ENCODE measurements around the gene TRIM65. TPM values are rescaled to one million over a fixed set of nuclear protein-coding genes. Genes with fewer than 3 reads are reported as not detected.
A peak's percentile ranks its signal among the peaks of the same experiment; 100 is the strongest.
"Not testable (repeated sequence)": the region's sequence is repeated elsewhere in the genome, so short reads cannot be mapped to it uniquely, and the experiment has no call there.

Gene TRIM65
- total and polyA plus RNA-seq, 2 of the 13 experiments (the other 11 are each of a cell fraction or from before 2014, with no cell fraction given) = 10.3 to 22.4 TPM

GRCh38 chr17:75853433-75853832 lies 43.3 kb downstream of the TRIM65 start:
- Histone ChIP-seq H4K20me1 (ENCODE audit: insufficient read depth, low read length) (peaks cover 4% of the 10 kb centered on the region; the same call in 1 of the 2 replicates), H3K4me1 (ENCODE audit: insufficient read depth, low read length) (peaks cover 52% of the 10 kb centered on the region), H3K9ac (ENCODE audit: insufficient read depth, low read depth, low read length) (no peak overlapping the region), H3K4me2 (ENCODE audit: low read depth, low read length) (no peak overlapping the region), H3K9me3 (ENCODE audit: low read length) (no peaks in the 10 kb centered on the region), H3K4me3 (replicated peaks in 1 of 3; ENCODE audit: insufficient read depth in 1 of 3, low read depth in 2 of 3, low read length in 3 of 3) (no peak overlapping the region), H3K36me3 (replicated peaks in 1 of 2; ENCODE audit: control insufficient read depth in 1 of 2, insufficient read depth in 2 of 2, low read length in 2 of 2) (peaks cover 7 to 23% of the 10 kb centered on the region in 2 experiments), H2AFZ (ENCODE audit: low read length) (no peak overlapping the region), H3K27me3 (ENCODE audit: control insufficient read depth in 1 of 2, insufficient read depth in 2 of 2, low read length in 2 of 2) (no peaks in the 10 kb centered on the region; a peak in 1 of 5 replicates), H3K79me2 (ENCODE audit: insufficient read depth, low read length) (peaks cover 17% of the 10 kb centered on the region), H3K27ac (ENCODE audit: extremely low read length, insufficient read depth, low read length) (no peak overlapping the region)
- in situ Hi-C loops (cut with HindIII; ENCODE audit: extremely low pct_ligation_motif_present, low pct_unique_long_range_greater_than_20kb) (no loop called here), intact Hi-C loops (cut with micrococcal nuclease; ENCODE audit: unreplicated experiment) (no loop called here)
- no peak for DNase-seq (ENCODE audit: low spot score)
- TF ChIP-seq, protein P1, sequence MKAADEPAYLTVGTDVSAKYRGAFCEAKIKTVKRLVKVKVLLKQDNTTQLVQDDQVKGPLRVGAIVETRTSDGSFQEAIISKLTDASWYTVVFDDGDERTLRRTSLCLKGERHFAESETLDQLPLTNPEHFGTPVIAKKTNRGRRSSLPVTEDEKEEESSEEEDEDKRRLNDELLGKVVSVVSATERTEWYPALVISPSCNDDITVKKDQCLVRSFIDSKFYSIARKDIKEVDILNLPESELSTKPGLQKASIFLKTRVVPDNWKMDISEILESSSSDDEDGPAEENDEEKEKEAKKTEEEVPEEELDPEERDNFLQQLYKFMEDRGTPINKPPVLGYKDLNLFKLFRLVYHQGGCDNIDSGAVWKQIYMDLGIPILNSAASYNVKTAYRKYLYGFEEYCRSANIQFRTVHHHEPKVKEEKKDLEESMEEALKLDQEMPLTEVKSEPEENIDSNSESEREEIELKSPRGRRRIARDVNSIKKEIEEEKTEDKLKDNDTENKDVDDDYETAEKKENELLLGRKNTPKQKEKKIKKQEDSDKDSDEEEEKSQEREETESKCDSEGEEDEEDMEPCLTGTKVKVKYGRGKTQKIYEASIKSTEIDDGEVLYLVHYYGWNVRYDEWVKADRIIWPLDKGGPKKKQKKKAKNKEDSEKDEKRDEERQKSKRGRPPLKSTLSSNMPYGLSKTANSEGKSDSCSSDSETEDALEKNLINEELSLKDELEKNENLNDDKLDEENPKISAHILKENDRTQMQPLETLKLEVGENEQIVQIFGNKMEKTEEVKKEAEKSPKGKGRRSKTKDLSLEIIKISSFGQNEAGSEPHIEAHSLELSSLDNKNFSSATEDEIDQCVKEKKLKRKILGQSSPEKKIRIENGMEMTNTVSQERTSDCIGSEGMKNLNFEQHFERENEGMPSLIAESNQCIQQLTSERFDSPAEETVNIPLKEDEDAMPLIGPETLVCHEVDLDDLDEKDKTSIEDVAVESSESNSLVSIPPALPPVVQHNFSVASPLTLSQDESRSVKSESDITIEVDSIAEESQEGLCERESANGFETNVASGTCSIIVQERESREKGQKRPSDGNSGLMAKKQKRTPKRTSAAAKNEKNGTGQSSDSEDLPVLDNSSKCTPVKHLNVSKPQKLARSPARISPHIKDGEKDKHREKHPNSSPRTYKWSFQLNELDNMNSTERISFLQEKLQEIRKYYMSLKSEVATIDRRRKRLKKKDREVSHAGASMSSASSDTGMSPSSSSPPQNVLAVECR (CRISPR knock-in tag; IDR thresholded peaks at IDR 0.05; ENCODE audit: borderline replicate concordance) = 0 out of 2 replicates have a peak, but pooled peaks have one; percentile 9
- TF ChIP-seq ZFY (CRISPR knock-in tag; IDR thresholded peaks at IDR 0.05) (0 out of 2 replicates have a peak, but pooled peaks have one; percentile 17), FOXP4 (CRISPR knock-in tag; IDR thresholded peaks at IDR 0.05) (no peak)
- ATAC-seq = no peak
- FAIRE-seq = no peak
- ChIA-PET CTCF (ENCODE audit: low intra/inter-chr PET ratio, low total read pairs) (no interaction called here), POLR2A (interaction anchor here (0.5 to 12.8 kb wide), 5 partner anchors 8 to 135 kb away, joined by 3 to 454 read pairs (median 46); partner anchors contain the start of genes TRIM47 and UNC13D)
- no TSS peak for BruUV-seq (replicated peaks)
- 97% methylated on average over 7 of the region's 7 CpGs for whole genome bisulfite sequencing (ENCODE audit: low lambda C conversion rate)

GRCh38 chr17:75851693-75851991 lies 45.1 kb downstream of the TRIM65 start:
- ATAC-seq; H3K4me2 ChIP-seq (ENCODE audit: low read depth, low read length); H3K9ac ChIP-seq (ENCODE audit: insufficient read depth, low read depth, low read length); CTCF ChIA-PET (ENCODE audit: low intra/inter-chr PET ratio, low total read pairs); H3K9me3 ChIP-seq (ENCODE audit: low read length); H3K27ac ChIP-seq (ENCODE audit: extremely low read length, insufficient read depth, low read length); H4K20me1 ChIP-seq (ENCODE audit: insufficient read depth, low read length); BruUV-seq (replicated peaks); H2AFZ ChIP-seq (ENCODE audit: low read length); intact Hi-C loops (cut with micrococcal nuclease; ENCODE audit: unreplicated experiment); H3K4me3 ChIP-seq (replicated peaks in 1 of 3; ENCODE audit: insufficient read depth in 1 of 3, low read depth in 2 of 3, low read length in 3 of 3); FAIRE-seq; DNase-seq (ENCODE audit: low spot score); in situ Hi-C loops (cut with HindIII; ENCODE audit: extremely low pct_ligation_motif_present, low pct_unique_long_range_greater_than_20kb); H3K27me3 ChIP-seq (ENCODE audit: control insufficient read depth in 1 of 2, insufficient read depth in 2 of 2, low read length in 2 of 2): not testable (repeated sequence)
- Histone ChIP-seq H3K79me2 (ENCODE audit: insufficient read depth, low read length) (peaks cover 17% of the 10 kb centered on the region), H3K36me3 (replicated peaks in 1 of 2; ENCODE audit: control insufficient read depth in 1 of 2, insufficient read depth in 2 of 2, low read length in 2 of 2) (peaks cover 7 to 30% of the 10 kb centered on the region in 2 experiments), H3K4me1 (ENCODE audit: insufficient read depth, low read length) (peaks cover 54% of the 10 kb centered on the region)
- WGBS (ENCODE audit: low lambda C conversion rate) = 99% methylated on average over 15 of the region's 15 CpGs
- POLR2A ChIA-PET = interaction anchor here (0.6 to 12.8 kb wide), 3 partner anchors 22 to 246 kb away, joined by 3 to 454 read pairs (median 7); partner anchors contain the start of gene TRIM47

Data from HepG2 (cell line).